ENCODE measurements around the gene COMMD9. TPM values are rescaled to one million over a fixed set of nuclear protein-coding genes. Genes with fewer than 3 reads are reported as not detected.

The COMMD9 gene
- total and polyA plus RNA-seq, 10 of the 15 experiments (the other 5 are each of a cell fraction or from before 2014, with no cell fraction given): 31.4 to 119 (median 56.2) TPM

- Histone ChIP-seq H3K27ac (ENCODE audit: control insufficient read depth, insufficient read depth) (no peak overlapping the region), H3K36me3 (ENCODE audit: control insufficient read depth in 2 of 2, insufficient read depth in 2 of 2, low read length in 1 of 2) (peaks cover 0 to 6% of the 10 kb centered on the region in 2 experiments; a peak in 1 of 4 replicates), H3K4me1 (ENCODE audit: control insufficient read depth, insufficient read depth, low read length) (no peaks in the 10 kb centered on the region), H3K27me3 (replicated peaks in 1 of 2; ENCODE audit: control insufficient read depth in 2 of 2, insufficient read depth in 2 of 2, low read length in 1 of 2) (no peaks in the 10 kb centered on the region), H4K20me1 (ENCODE audit: control insufficient read depth, insufficient read depth) (no peaks in the 10 kb centered on the region), H3K9ac (ENCODE audit: control insufficient read depth, insufficient read depth, low read length) (no peak overlapping the region), H2AFZ (ENCODE audit: control insufficient read depth, low read depth, low read length) (no peak overlapping the region), H3K4me2 (ENCODE audit: control insufficient read depth, insufficient read depth) (no peak overlapping the region), H3K9me3 (replicated peaks; ENCODE audit: control insufficient read depth, insufficient read depth, low read length) (no peaks in the 10 kb centered on the region; the same call in 1 of the 3 replicates), H3K4me3 (no peak overlapping the region), H3K79me2 (ENCODE audit: control insufficient read depth, insufficient read depth, low read length) (no peaks in the 10 kb centered on the region; the same call in 1 of the 2 replicates)
- ATAC-seq (no peak), DNase-seq (ENCODE audit: low read depth, low spot score) (no peak), FAIRE-seq (no peak)
- RAD21 ChIA-PET (ENCODE audit: unreplicated experiment): no interaction called here
- no peak for TF ChIP-seq NFIC (IDR thresholded peaks at IDR 0.05; ENCODE audit: low read depth, low read length)
- TF ChIP-seq PAX5 (IDR thresholded peaks at IDR 0.05; ENCODE audit: borderline replicate concordance, low read depth, low read length): peak; percentile 84
- WGBS (ENCODE audit: insufficient coverage, insufficient replicate concordance, low lambda C conversion rate, missing lambda C conversion rate): 91% methylated on average over 13 of the region's 13 CpGs
- SMC1A ChIA-PET (ENCODE audit: uncharacterized antibody, unreplicated experiment): interaction anchor here (0.6 to 1.3 kb wide), 3 partner anchors 200 to 656 kb away, joined by 4 to 5 read pairs (median 5); no protein-coding TSS in a partner anchor
- intact Hi-C loops (cut with micrococcal nuclease; ENCODE audit: unreplicated experiment): no loop called here
- in situ Hi-C loops (cut with MboI): no loop called here
- POLR2A ChIA-PET: interaction anchor here (0.6 kb wide), 1 partner anchor 71 kb away, joined by 4 read pairs; no protein-coding TSS in a partner anchor
- no TSS peak for BruUV-seq (replicated peaks)
- CTCF ChIA-PET: interaction anchor here (1.0 to 1.6 kb wide), 3 partner anchors 12 to 457 kb away, joined by 3 to 5 read pairs (median 4); no protein-coding TSS in a partner anchor
These were observed 10.5 kb downstream of the COMMD9 start for GRCh38 chr11:36278531-36279282.

DNA sequence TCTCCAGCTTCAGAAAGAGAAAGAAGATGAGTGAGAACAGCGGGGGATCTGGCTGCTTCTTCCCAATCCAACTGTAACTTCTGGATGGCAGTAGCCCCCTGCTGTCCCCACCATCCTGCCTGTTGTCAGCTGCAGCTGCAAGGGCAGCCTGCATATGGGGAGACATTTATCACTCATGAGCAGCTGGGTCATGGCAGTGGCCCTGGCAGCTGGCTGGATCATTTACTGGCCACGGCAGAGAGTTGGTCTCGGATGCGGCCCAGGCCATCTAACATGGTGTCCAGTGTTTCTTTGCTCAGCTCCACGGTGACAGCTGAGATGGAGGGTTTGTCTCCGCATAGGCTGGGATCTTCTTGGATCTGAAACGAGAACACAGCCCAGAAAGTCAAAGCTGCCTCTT is 14.8 kb downstream of the COMMD9 start:
- RAD21 ChIA-PET (ENCODE audit: unreplicated experiment): no interaction called here
- H3K79me2 ChIP-seq (ENCODE audit: control insufficient read depth, insufficient read depth, low read length): no peaks in the 10 kb centered on the region
- SMC1A ChIA-PET (ENCODE audit: uncharacterized antibody, unreplicated experiment): interaction anchor here (1.4 kb wide), 1 partner anchor 8 kb away, joined by 6 read pairs; no protein-coding TSS in a partner anchor
- no TSS peak for BruUV-seq (replicated peaks)
- CTCF ChIA-PET: interaction anchor here (0.9 to 3.5 kb wide), 6 partner anchors 8 to 452 kb away, joined by 3 to 18 read pairs (median 6); no protein-coding TSS in a partner anchor
- POLR2A ChIA-PET: no interaction called here
- H3K4me1 ChIP-seq (ENCODE audit: control insufficient read depth, insufficient read depth, low read length): no peaks in the 10 kb centered on the region
- H3K4me3 ChIP-seq: no peak overlapping the region
- no peaks in the 10 kb centered on the region for H3K9me3 ChIP-seq (replicated peaks; ENCODE audit: control insufficient read depth, insufficient read depth, low read length)
- H4K20me1 ChIP-seq (ENCODE audit: control insufficient read depth, insufficient read depth): no peaks in the 10 kb centered on the region
- intact Hi-C loops (cut with micrococcal nuclease; ENCODE audit: unreplicated experiment): no loop called here
- H3K4me2 ChIP-seq (ENCODE audit: control insufficient read depth, insufficient read depth): no peak overlapping the region
- H3K27ac ChIP-seq (ENCODE audit: control insufficient read depth, insufficient read depth): no peak overlapping the region
- no peak for FAIRE-seq
- WGBS (ENCODE audit: insufficient coverage, insufficient replicate concordance, low lambda C conversion rate, missing lambda C conversion rate): 89% methylated on average over 7 of the region's 7 CpGs
- no peak for DNase-seq (ENCODE audit: low read depth, low spot score)
- in situ Hi-C loops (cut with MboI): no loop called here
- H3K27me3 ChIP-seq (replicated peaks in 1 of 2; ENCODE audit: control insufficient read depth in 2 of 2, insufficient read depth in 2 of 2, low read length in 1 of 2): no peaks in the 10 kb centered on the region
- no peak overlapping the region for H3K9ac ChIP-seq (ENCODE audit: control insufficient read depth, insufficient read depth, low read length)
- ATAC-seq: no peak
- peaks cover 1 to 14% of the 10 kb centered on the region in 2 experiments; a peak in 3 of 4 replicates for H3K36me3 ChIP-seq (ENCODE audit: control insufficient read depth in 2 of 2, insufficient read depth in 2 of 2, low read length in 1 of 2)
- no peak overlapping the region for H2AFZ ChIP-seq (ENCODE audit: control insufficient read depth, low read depth, low read length)
- TF ChIP-seq SIX5 (IDR thresholded peaks at IDR 0.05; ENCODE audit: low read depth, low read length, severe bottlenecking): no peak
- no peak for TF ChIP-seq IKZF1 (conservative IDR thresholded peaks at IDR 0.05)
- TF ChIP-seq ZNF274 (IDR thresholded peaks at IDR 0.05; ENCODE audit: insufficient read depth, insufficient read length): no peak
- TF ChIP-seq SREBF1 (IDR thresholded peaks at IDR 0.05; ENCODE audit: low read length): no peak
- no peak for TF ChIP-seq MYB (IDR thresholded peaks at IDR 0.05; ENCODE audit: borderline replicate concordance, low read depth, low read length)
- TF ChIP-seq PAX8 (IDR thresholded peaks at IDR 0.05): no peak
- no peak for TF ChIP-seq ZNF622 (IDR thresholded peaks at IDR 0.05)
- TF ChIP-seq EP300 (IDR thresholded peaks at IDR 0.05; ENCODE audit: borderline replicate concordance in 1 of 2, control insufficient read depth in 1 of 2, low read depth in 2 of 2, low read length in 2 of 2): no peak
- no peak for TF ChIP-seq NFIC (IDR thresholded peaks at IDR 0.05; ENCODE audit: low read depth, low read length)
- no peak for TF ChIP-seq BRCA1 (IDR thresholded peaks at IDR 0.05; ENCODE audit: low read depth, low read length)
- no peak for TF ChIP-seq NR2C2 (IDR thresholded peaks at IDR 0.05; ENCODE audit: borderline replicate concordance, control insufficient read depth, insufficient read length, low read depth)
- no peak for TF ChIP-seq PAX5 (IDR thresholded peaks at IDR 0.05; ENCODE audit: borderline replicate concordance, low read depth, low read length)
